Left ventricle myocardium inferior (tissue), 1 donor: Measurements from ENCODE around the gene STXBP6. TPM values are rescaled to one million over a fixed set of nuclear protein-coding genes. Genes with fewer than 3 reads are reported as not detected.

Source experiments
- DNase-seq: peaks from one replicate; pipeline ENCODE4 v3.0.0-alpha.2; 2020
- H3K27ac ChIP-seq: fragments of 200-600 bp; replicated peaks from 2 replicates; pipeline ENCODE4 v1.8.0; 2021
- H3K27me3 ChIP-seq: fragments of 200-600 bp; 2 replicates; pipeline ENCODE4 v1.8.0; 2021; ENCODE audit warnings: low read depth
- H3K36me3 ChIP-seq: fragments of 200-600 bp; 2 replicates; pipeline ENCODE4 v1.8.0; 2021
- H3K4me1 ChIP-seq: fragments of 200-600 bp; 2 replicates; pipeline ENCODE4 v1.8.0; 2021
- H3K4me3 ChIP-seq: fragments of 200-600 bp; 2 replicates; pipeline ENCODE4 v1.8.0; 2021; ENCODE audit warnings: mild to moderate bottlenecking, moderate library complexity
- H3K9me3 ChIP-seq: fragments of 200-600 bp; replicated peaks from 2 replicates; pipeline ENCODE4 v1.8.0; 2021
- intact Hi-C: fragments of 100-400 bp; cut with micrococcal nuclease; formaldehyde crosslinking; loops from one replicate; pipeline ENCODE4 v1.11.0; 2022
- total RNA-seq: library from RNA; stranded (reverse); fragmentation: NEBNext Ultra II Directional; extraction: Animal tissue kit (Norgen Biotek cat#: 25700); gene quantifications from one replicate; pipeline ENCODE4 v1.2.1, GENCODE V29; 2021
- TF ChIP-seq, protein P1 (sequence below): fragments of 200-600 bp; IDR thresholded peaks from 2 replicates; pipeline ENCODE4 v1.8.0; 2021; ENCODE audit warnings: antibody characterized with exemption, mild to moderate bottlenecking, borderline replicate concordance
- donor health status: DM: no; HTN: yes; CAD: no; lungs with severe emphysema.

STXBP6 gene
- total RNA-seq, 1 donor from 2014 or later = 21.7 TPM

GRCh38 chr14:24959791-24960331 is 90.1 kb downstream of the STXBP6 start:
- Histone ChIP-seq H3K9me3 (no peaks in the 10 kb centered on the region), H3K36me3 (no peaks in the 10 kb centered on the region), H3K4me3 (no peak overlapping the region), H3K4me1 (peaks cover 73% of the 10 kb centered on the region), H3K27me3 (no peaks in the 10 kb centered on the region), H3K27ac (peak overlapping the region; percentile 77)
- intact Hi-C loops = no loop called here
- TF ChIP-seq, protein P1, sequence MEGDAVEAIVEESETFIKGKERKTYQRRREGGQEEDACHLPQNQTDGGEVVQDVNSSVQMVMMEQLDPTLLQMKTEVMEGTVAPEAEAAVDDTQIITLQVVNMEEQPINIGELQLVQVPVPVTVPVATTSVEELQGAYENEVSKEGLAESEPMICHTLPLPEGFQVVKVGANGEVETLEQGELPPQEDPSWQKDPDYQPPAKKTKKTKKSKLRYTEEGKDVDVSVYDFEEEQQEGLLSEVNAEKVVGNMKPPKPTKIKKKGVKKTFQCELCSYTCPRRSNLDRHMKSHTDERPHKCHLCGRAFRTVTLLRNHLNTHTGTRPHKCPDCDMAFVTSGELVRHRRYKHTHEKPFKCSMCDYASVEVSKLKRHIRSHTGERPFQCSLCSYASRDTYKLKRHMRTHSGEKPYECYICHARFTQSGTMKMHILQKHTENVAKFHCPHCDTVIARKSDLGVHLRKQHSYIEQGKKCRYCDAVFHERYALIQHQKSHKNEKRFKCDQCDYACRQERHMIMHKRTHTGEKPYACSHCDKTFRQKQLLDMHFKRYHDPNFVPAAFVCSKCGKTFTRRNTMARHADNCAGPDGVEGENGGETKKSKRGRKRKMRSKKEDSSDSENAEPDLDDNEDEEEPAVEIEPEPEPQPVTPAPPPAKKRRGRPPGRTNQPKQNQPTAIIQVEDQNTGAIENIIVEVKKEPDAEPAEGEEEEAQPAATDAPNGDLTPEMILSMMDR = no peak
- no peak for DNase-seq

DNA sequence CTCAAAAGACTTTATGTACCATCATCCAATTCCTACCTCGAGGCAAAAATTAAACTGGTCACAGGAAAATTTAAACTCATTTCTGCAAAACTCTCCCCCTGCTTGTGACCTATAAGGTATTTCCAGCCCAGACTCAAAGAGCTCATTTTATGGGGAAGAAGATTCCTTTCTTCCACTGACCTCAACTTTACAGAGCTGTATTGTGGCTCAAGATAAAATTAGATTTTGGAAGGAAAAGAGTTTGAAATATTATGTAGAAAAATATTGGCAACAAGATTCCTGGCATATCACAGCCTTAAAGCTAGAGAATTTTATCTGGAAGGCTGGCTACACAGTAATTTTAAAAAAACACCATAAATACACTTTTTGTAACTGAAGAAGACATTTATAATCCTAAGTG is 91.7 kb downstream of the STXBP6 start:
- TF ChIP-seq, protein P1 = no peak

DNA sequence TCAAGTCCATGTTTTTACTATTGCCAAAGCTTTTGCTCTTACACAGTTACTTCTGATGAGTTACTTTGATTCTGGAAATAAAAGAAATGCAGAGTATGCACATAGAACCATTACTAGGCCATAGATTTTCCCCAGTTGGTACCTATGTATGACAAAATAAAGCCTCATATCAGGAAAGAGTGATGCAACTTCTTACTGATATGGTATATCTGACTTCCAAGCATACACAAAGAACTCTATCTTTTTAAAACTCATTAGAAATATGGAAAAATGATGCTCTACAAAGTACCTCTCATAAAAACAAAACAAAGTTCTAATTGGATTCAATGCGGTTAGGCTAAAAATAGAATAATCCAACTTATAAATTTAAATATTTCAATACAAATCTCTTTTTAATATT is 92.1 kb downstream of the STXBP6 start:
- Histone ChIP-seq H3K4me3 (no peak overlapping the region), H3K36me3 (no peaks in the 10 kb centered on the region), H3K4me1 (peaks cover 83% of the 10 kb centered on the region), H3K9me3 (no peaks in the 10 kb centered on the region), H3K27me3 (no peaks in the 10 kb centered on the region), H3K27ac (peak overlapping the region; percentile 77)
- intact Hi-C loops = no loop called here
- no peak for DNase-seq
- TF ChIP-seq, protein P1 = no peak

More for the DNA sequence above, 91.7 kb downstream of the STXBP6 start:
- H3K27ac ChIP-seq = peak overlapping the region; percentile 77
- H3K9me3 ChIP-seq = no peaks in the 10 kb centered on the region
- intact Hi-C loops = no loop called here
- no peak for DNase-seq
- H3K4me1 ChIP-seq = peaks cover 79% of the 10 kb centered on the region
- H3K4me3 ChIP-seq = no peak overlapping the region
- H3K27me3 ChIP-seq = no peaks in the 10 kb centered on the region
- no peaks in the 10 kb centered on the region for H3K36me3 ChIP-seq

- H3K9me3 ChIP-seq = no peaks in the 10 kb centered on the region
- intact Hi-C loops = no loop called here
- no peaks in the 10 kb centered on the region for H3K27me3 ChIP-seq
- TF ChIP-seq, protein P1 = no peak
- no peak for DNase-seq
- no peaks in the 10 kb centered on the region for H3K36me3 ChIP-seq
- H3K27ac ChIP-seq = no peak overlapping the region
- H3K4me1 ChIP-seq = peaks cover 85% of the 10 kb centered on the region
- H3K4me3 ChIP-seq = no peak overlapping the region
Observed at GRCh38 chr14:24956104-24956503, 93.8 kb downstream of the STXBP6 start.

GRCh38 chr14:24954700-24955037 is 95.3 kb downstream of the STXBP6 start:
- TF ChIP-seq, protein P1 = no peak
- H3K4me3 ChIP-seq = no peak overlapping the region
- intact Hi-C loops = no loop called here
- peaks cover 70% of the 10 kb centered on the region for H3K4me1 ChIP-seq
- peak overlapping the region; percentile 61 for H3K27ac ChIP-seq
- H3K36me3 ChIP-seq = no peaks in the 10 kb centered on the region
- no peaks in the 10 kb centered on the region for H3K9me3 ChIP-seq
- DNase-seq = no peak
- no peaks in the 10 kb centered on the region for H3K27me3 ChIP-seq
